HL-60/S4 treated with phorbol 12-myristate 13-acetate at 8.2 ng/mL for 4 days and 3 days (cell line): Measurements from ENCODE around the gene NEK4.

Source experiments
- in situ Hi-C: fragments of 300-500 bp; cut with MboI; formaldehyde crosslinking; loops from 2 replicates; pipeline ENCODE4 v1.15.0; 2022; ENCODE audit warnings: low sequenced_read_pairs

NEK4 gene

DNA sequence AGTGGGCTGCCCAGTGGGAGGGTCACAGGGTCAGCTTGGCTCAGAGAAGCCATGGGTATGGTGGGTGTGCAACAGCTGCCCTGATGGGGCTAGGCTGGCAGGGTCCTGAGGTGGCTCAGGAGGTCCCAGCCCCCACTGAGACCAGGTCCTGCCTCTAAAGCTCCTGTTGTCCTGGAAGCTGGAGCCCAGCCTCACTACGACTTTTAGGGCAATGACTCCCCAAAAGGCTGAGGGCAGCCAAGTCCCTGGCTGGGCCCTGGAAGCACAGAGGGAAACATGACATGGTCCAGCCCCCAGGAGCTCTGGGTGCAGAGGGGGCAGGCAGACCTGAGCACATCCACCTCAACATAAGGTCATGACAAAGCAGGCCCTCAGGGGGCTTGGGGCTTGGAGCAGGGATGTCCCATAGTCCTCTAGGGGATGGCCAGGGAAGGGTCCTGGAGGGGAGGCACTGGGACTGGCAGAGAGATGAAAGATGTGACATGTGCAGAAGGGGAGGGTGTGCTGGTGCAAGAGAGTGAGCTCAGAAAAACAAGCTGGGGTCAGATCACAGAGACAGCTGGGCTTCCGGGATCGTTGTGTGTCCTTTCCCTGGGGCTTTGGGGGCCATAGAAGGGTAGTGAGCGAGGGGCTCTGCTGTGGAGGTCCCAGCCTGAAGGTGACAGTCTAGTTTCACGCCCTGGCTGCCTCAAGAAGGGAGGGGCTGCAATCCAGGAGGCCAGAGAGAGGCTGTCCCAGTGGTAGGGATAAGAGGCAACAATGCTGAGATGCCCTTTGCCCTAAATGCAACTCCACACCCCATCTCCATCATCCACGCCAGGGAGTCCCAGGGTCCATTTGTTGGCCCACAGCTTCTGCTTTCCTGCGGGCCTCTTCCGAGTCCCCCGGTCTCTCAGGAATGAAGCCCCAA, 23.2 kb upstream of the NEK4 start:
- in situ Hi-C loops: no loop called here

DNA sequence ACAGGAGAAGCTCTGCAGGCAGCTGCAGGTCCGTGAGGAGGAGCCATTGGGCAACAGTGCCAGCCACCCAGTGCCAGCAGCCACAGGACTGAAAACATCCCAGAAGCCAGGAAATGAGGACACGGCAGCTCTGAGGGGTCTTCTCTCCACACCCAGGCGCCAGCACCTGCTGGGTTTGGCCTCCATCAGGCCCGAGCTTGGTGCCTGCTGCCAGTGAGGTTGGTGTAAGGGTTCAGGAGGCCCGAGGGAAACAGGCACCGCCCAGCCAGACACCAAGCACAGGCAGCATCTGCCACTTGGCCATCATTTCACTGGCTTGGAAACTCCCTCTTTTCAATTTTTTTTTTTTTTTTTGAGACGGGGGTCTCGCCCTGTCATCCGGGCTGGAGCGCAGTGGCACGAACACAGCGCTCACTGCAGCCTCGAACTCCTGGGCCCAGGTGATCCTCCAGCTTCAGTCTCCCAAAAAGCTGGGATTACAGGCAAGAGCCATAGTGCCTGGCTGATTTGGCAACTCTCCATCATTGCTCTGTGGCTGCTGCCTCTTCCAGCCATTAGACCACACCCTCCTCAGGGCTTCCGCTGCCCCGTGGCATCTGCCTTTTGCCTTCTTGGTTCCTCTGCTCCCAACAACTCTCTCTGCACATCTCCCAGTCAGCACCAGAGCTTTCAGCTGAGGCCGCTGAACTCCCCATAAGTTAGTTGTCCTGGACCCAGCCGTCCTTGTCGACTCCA, 22.4 kb upstream of the NEK4 start:
- in situ Hi-C loops: no loop called here

DNA sequence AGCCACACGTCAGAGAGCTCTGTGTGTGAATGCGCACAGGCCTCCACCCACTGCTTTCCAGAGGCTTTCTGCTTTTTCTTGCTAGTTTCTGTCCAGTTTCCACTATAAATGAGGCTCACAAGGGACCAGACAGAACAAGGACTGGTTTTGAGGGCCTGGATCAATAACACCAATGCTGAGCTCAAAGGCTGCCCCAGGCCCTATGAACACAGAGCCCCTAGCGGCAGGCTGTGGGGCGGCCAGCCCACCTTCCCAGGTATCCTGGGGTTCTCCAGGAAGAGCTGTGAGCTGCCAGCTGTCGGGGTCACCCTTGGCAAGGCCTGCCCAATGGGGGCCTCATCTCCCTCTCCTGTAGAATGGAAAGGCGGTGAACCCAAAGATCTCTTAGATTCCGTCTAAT, 21.7 kb upstream of the NEK4 start:
- in situ Hi-C loops: no loop called here

DNA sequence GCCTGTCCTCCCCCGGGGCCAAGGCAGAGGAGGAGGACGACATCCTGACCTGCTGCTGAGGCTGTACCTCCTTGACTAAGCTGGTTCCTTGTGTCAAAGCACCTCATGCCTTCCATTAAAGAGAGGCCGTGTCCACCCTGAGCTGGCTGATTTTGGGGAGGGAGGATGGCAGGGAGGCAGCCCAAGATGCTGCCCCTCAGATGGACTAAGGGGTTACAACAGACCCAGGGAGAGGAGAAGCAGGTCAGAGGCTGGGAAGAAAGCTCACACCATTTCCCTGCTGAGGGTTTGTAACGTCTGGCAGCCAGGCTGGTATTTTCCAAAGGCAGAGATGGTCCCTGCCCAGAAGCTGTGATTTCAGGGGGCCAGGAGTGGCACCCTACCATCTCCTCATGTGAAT, 21.2 kb upstream of the NEK4 start:
- in situ Hi-C loops: no loop called here

DNA sequence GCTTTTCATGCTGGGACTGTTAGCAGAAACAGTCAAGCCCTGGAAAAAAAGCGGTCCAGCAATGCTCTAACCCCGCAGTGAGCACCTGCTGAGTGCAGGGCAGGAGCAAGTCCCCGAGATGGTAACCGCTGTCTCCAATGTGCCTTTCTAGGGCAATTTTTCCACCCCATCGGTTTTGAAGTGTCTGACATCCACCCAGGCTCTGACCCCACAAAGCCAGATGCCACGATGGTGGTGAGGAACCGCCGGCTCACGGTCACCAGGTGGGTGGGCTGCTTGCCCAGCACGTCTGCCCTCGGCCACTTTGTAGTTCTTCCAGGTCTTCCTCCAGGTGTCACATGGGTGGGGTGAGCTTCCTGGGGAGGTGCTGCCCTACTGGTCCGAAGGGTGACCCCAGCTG, 20.6 kb upstream of the NEK4 start:
- in situ Hi-C loops: no loop called here

DNA sequence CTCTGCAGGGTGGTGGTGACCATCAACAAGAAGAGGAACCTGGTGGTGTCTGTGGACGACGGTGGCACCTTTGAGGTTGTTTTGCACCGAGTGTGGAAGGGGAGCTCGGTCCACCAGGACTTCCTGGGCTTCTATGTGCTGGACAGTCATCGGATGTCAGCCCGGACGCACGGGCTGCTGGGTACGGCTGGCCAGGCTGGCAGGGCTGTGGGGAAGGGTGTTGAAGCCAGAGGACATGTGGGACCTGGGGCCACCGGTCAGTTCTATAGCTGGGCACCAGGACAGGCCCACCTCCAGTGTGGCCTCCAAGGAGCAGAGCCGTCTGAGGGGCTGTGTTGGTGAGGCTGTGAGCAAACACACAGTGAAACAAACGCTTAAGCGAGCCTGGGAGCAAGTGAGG, 20.0 kb upstream of the NEK4 start:
- in situ Hi-C loops: no loop called here

DNA sequence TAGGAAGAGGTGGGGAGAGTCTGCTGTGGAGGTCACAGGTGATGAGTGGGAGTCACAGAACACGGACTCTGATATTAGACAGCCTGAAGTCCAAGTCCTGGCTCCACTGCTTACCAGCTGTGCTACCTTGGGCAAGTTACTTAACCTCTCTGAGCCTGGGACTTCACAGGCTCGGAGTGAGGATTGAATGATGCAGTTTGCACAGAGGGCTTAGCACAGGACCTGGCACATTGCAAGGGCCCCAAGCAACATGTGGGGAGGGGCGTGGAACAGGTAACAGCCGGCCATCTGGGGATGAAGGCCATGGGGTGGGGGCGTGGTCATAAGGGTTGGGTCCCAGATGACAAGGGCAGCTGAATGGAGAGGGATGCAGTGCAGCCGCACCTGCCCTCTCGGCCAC, 19.6 kb upstream of the NEK4 start:
- in situ Hi-C loops: no loop called here

DNA sequence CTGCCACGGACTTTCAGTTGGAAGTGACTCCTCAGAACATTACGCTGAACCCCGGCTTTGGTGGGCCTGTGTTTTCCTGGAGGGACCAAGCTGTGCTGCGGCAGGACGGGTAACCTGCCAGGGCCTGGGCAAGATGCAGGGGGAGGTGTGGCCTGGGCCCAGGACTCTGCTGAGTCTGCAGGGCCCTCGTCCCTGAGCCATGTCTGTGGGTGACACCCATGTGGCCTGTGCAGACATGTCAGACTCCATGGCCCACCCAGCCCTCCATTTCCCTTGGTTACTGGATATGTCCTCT, 19.0 kb upstream of the NEK4 start:
- in situ Hi-C loops: no loop called here

DNA sequence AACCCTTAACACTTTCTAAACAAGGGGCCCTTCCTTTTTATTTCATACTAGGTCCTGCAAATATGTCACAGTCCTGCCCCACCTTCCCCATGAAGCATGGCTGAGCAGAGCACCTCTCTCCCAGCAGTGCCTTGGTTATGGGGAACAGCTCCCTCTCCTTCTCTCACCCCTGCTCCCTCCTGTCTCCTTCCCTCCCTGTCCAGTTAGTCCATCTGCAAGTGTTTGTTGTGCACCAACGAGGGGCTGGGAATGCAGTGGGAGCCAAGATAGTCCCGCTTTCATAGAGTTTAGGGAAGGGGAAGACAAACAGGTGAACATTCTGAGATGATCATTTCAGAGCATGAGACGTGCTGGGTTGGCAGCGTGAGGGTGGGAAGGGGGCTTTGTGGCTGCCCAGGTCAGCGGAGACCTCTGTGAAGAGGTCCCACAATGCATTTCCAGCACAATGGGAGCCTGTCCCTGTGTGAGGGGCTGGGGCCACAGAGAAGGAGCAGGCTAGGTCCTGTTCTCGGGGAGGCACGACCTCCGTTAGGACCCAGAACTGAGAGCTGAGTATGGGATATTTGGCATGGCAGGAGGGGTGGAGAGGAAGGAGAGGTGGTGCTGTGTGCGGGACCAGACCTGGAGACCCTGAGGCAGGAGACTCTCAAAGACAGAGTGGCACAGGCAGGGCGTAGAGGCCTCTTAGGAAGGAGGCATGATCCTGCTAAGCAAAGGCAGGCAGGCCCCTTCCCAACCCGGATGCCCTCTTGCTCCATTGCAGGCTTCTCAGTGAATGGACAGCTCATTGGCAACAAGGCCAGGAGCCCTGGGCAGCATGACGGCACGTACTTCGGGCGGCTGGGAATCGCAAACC, 18.4 kb upstream of the NEK4 start:
- in situ Hi-C loops: no loop called here

DNA sequence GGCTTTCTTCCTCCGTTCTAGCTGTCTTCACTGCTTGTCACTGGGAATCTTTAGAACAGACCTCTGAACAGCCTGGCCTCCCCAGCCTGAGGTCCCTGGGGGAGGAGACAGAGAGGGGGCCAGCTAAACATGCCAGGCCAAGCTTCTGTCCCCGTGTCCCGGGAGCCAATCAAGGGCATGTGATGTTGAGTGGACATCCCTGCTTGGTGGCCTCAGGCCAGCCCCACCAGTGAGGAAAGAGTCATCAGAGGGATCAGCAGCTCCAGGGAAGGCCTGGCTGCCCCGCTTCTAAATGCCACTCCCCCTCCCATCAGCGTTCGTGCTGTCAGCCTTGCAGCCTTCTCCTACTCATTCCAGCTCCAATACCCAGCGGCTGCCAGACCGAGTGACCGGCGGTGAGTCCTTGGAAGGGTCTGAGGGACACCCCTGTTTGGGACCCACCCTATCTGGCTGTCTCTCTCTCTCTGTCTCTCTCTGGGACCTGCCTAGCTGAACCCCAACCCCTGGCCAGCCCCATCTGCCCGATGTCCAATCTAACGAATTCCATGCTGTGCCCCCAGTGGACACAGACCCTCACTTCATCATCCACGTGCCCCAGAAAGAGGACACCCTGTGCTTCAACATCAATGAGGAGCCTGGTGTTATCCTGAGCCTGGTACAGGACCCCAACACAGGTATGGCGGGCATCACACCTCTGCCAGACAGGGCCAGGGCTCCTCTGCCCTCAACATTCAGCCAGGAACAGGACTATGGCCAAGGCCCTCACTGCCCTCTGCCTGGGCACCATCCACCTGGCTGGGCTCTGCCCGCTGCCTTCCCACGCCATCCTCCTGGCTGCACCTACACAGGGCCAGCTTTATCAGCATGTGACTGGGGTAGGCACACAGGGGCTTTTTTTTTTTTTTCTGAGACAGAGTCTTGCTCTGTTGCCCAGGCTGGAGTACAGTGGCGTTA, 17.2 kb upstream of the NEK4 start:
- in situ Hi-C loops: no loop called here

DNA sequence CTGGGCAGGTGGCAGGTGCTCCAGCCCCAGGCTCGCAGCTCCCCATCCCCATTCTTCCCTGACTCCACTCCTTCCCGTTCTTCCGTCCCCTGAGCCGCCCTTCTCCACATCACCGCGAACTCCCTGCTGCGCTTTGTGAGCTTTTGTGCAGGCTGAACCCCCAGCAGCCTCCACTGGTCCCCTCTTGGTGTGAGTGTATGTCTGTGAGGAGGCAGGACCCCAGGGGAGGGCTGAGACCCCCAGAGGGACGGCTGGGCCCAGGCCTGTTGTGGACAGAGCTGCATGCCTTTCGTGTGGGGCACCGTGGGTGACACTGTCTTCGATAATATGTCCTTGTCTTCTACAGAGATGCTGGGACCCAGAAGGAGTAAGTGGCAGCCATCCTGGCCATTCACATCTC, 16.5 kb upstream of the NEK4 start:
- in situ Hi-C loops: no loop called here

DNA sequence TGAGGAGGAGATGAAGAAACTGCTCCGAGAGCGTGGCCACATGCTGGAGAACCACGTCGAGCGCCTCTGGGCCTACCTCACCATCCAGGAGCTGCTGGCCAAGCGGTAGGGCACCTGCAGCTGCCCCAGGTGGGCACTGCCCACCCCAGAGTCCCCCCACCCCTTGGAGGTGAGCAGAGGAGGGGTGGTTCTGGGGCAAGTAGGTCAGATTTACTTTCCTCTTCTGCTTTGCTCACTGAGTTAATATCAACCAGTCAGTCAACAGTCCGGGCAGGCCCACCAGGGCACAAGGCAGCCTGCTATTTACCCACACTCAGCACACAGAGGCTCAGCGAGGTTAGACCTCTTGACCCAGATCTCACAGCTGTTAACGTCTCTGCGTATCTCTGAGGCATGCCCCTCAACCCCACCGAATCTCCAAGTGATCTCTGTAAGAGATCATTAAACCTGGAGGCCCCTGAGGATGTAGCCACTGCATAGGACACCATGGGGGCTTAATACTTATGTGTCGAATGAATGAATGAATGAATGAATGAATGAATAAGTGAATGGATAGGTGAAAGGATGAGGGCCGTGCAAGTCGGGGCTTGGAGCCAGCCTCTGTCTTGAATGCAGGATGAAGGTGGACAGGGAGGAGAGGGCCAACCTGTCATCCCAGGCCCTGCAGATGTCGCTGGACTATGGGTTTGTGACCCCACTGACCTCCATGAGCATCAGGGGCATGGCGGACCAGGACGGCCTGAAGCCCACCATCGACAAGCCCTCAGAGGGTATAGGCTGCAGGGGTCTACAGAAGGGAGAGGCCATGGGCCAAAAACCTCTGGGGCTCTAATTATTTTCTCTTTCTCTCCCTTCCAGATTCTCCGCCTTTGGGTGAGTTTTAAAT, 15.8 kb upstream of the NEK4 start:
- in situ Hi-C loops: no loop called here

DNA sequence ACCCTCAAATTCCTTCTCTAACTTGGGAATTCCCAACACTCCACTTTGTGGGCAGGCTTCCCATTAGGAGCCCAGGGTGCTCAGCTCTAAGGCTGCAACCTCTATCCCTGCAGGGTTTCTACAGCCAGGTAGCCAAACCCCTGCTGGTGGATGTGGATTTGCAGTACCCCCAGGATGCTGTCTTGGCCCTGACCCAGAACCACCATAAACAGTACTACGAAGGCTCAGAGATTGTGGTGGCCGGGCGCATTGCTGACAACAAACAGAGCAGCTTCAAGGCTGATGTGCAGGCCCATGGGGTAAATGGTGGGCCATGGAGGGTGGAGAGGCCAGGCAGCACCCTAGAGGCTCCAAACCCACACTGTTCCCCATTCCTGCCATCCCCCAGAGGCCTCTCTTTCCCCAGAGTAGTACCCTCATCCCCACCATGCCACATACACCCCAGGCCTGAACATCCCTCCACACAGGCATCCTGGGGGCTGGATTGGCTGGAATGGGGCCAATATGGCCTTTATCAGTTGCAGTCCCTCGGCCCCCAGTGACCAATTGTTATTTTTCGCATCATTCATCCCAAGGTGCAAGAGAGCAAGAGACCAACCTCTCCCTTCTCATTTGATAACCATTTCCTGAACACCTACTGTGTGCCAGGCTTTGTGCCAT, 14.3 kb upstream of the NEK4 start:
- in situ Hi-C loops: no loop called here

DNA sequence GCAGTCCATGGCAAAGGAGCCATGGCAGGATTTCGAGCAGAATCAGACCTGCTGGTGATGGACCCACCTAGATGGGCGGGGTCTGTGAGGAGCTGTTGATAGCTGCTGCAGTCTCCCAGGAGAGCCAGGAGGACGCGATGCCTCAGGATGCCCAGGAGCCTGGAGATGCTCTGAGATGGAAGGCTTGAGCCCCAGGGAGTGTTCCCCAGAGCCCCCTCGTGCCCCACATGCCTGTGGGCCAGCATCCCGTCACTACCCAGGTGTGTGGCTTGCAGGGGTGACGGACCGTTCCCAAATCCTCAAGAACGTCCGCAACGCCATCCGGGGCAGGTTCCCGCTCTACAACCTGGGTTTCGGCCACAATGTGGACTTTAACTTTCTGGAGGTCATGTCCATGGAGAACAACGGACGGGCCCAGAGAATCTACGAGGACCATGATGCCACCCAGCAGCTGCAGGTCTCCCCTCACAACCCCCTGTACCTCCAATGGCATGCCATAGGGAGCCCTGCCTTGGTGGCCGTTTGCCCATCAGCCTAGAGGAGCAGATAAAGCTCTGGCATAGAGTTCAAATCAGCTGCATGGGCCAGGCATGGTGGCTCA, 13.4 kb upstream of the NEK4 start:
- in situ Hi-C loops: no loop called here

DNA sequence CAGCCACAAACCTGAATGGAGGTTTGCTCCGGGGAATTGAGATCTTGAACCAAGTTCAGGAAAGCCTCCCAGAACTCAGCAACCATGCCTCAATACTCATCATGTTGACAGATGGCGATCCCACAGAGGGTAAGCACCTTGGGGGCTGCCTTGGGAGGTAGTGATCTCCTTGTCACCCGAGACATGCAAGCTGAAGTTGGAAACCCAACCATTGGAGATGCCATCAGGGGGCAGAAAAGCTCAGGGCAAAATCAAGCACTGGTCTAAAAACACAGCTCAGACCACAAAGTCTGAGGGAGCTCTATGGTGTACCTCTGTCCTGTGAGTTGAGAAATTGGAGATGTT, 12.4 kb upstream of the NEK4 start:
- in situ Hi-C loops: no loop called here

DNA sequence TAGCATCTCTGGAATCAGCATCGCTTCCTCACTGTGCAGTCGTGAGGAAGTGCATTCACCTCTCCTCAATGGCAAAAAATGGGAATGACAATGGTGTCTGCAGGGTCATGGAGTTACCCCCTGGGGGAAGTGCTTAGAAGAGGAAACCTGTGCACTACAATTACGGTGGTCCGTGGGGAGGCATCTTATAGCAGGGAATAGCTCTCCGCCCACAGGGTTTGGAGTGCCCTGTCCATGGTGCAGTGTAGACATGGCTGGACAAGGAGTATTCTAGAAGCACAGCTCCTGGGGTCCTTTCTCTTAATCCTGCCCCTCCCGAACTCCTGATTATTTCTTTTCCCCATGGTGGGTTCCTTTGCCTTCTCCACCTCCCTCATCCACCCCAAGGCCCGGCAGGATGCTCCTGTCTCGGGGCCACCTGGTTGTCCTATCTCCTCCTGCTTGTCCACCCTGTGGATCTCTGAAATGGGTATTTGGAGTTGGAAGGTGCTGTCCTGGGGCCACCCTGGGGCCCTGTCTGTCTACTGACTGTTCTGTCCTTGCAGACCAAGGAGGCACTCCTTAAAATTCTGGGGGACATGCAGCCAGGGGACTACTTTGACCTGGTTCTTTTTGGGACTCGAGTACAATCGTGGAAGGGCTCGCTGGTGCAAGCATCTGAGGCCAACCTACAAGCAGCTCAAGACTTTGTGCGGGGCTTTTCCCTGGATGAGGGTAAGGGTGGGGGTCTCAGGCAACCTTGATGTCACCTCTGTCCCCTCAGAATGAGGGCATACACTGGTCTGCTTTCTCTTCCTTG, 11.9 kb upstream of the NEK4 start:
- in situ Hi-C loops: no loop called here

DNA sequence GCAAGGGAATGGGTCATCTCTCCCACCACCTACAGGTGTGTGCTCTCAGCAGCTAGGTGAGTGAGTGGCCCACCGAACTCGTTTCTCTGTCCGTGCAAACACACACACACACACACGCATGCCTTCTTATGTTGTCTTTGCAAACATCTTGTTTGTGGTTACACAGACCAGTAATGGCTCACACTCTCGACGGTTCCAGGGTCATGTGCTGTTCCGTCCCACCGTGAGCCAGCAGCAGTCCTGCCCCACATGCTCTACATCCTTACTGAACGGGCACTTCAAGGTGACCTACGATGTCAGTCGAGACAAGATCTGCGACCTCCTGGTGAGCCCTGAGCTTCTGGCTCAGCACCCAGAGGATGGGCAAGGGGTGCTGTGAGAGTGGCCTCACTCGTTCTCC, 11.0 kb upstream of the NEK4 start:
- in situ Hi-C loops: no loop called here
